Naive thymus-derived CD8-positive, alpha-beta T cell (primary cell): ENCODE data around the gene CD6. TPM values are rescaled to one million over a fixed set of nuclear protein-coding genes. Genes with fewer than 3 reads are reported as not detected.
A peak's percentile ranks its signal among the peaks of the same experiment; 100 is the strongest.

Experiments
- ATAC-seq, 2 donors: fragments of 150-1000 bp; cut with Tn5 transposase in 1 of 2; sonication (Bioruptor Pico), chemical (Tn5 transposase) in 1 of 2; 1 replicate in 1 of 2; 2 replicates in 1 of 2; pipeline ENCODE4 v1.10.0; 2021; ENCODE audit warnings: mild to moderate bottlenecking in 2 of 2, moderate library complexity in 2 of 2
- POLR2A ChIA-PET: fragments of 350-600 bp; sonication (Branson Sonifier 250); formaldehyde crosslinking; loops from one replicate; lab custom pipeline; 2021; ENCODE audit warnings: antibody characterized with exemption; lab: Charles Lee
- DNase-seq, 10 donors: peaks; one replicate each; pipeline versions ENCODE4 v3.0.0 to v3.0.0-alpha.2; 2020 to 2022
- H3K27ac Mint-ChIP-seq, 10 donors: one replicate each; pipeline ENCODE4 v1.8.0; 2020 to 2022; ENCODE audit warnings: mild to moderate bottlenecking in 10 of 10, mixed read lengths in 10 of 10, moderate library complexity in 4 of 10, inconsistent platforms in 1 of 10
- H3K27me3 Mint-ChIP-seq, 5 donors: one replicate each; pipeline ENCODE4 v1.8.0; 2021 to 2022; ENCODE audit warnings: mixed read lengths in 5 of 5
- H3K36me3 Mint-ChIP-seq, 3 donors: one replicate each; pipeline ENCODE4 v1.8.0; 2020 to 2022; ENCODE audit warnings: mixed read lengths in 3 of 3, mild to moderate bottlenecking in 2 of 3, inconsistent platforms in 1 of 3
- H3K4me1 Mint-ChIP-seq, 4 donors: one replicate each; pipeline ENCODE4 v1.8.0; 2021 to 2022; ENCODE audit warnings: mixed read lengths in 4 of 4
- H3K4me3 Mint-ChIP-seq, 10 donors: one replicate each; pipeline ENCODE4 v1.8.0; 2020 to 2022; ENCODE audit warnings: mild to moderate bottlenecking in 10 of 10, mixed read lengths in 10 of 10, moderate library complexity in 6 of 10, inconsistent platforms in 1 of 10
- H3K9me3 Mint-ChIP-seq, 9 donors: one replicate each; pipeline ENCODE4 v1.8.0; 2020 to 2022; ENCODE audit warnings: mixed read lengths in 9 of 9, mild to moderate bottlenecking in 3 of 9, inconsistent platforms in 1 of 9, moderate library complexity in 1 of 9
- polyA plus RNA-seq, 3 donors: library from polyadenylated mRNA; unstranded; fragments of 300-500 nt; fragmentation: Illumina TruSeq; gene quantifications; one replicate each; pipeline ENCODE4 v1.2.3, GENCODE V29; 2021
- total RNA-seq, 8 experiments: library from RNA in 2 of 8; stranded (reverse) in 2 of 8; gene quantifications; one replicate each; pipeline ENCODE4 v1.2.3 and lab custom pipeline; 2021 to 2026

The CD6 gene
- total and polyA plus RNA-seq, 5 experiments from 2014 or later = 150 to 405 (median 199) TPM

DNA sequence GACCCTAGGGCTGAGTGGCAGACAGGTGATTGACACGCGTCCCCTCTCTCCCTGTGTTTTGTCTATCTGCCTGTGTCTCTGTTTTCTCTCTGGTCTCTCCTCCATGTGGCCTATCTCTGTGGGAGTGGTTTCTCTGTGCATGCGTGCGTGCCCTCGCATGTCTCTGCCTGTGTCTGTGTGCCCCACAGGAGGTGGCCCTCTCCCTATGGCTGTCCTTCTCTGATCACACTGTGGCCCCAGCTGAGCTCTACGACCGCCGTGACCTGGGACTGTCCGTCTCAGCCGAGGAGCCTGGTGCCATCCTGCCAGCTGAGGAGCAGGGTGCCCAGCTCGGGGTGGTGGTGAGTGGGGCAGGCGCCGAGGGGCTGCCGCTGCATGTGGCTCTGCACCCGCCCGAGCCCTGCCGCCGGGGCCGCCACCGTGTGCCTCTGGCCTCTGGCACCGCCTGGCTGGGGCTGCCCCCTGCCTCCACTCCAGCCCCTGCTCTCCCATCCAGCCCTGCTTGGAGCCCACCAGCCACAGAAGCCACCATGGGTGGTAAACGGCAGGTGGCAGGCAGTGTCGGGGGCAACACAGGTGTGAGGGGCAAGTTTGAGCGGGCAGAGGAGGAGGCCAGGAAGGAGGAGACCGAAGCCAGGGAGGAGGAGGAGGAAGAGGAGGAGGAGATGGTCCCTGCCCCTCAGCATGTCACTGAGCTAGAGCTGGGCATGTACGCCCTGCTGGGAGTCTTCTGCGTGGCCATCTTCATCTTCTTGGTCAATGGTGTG, 35.6 kb upstream of the CD6 start:
- H3K27me3 Mint-ChIP-seq = no peaks in the 10 kb centered on the region
- H3K4me1 Mint-ChIP-seq = peaks cover 0 to 10% (median 1%) of the 10 kb centered on the region in 4 donors
- H3K4me3 Mint-ChIP-seq = no peak overlapping the region
- H3K36me3 Mint-ChIP-seq = peaks cover 0 to 8% (median 0%) of the 10 kb centered on the region in 3 donors
- H3K27ac Mint-ChIP-seq = peak overlapping the region in 2 of 10 donors; percentile 33 to 37
- no peaks in the 10 kb centered on the region for H3K9me3 Mint-ChIP-seq
- POLR2A ChIA-PET = interaction anchor here (1.1 kb wide), 1 partner anchor 9 kb away, joined by 3 read pairs; no protein-coding TSS in a partner anchor
- DNase-seq = no peak
- peak in 1 of 2 donors; percentile 23 for ATAC-seq

DNA sequence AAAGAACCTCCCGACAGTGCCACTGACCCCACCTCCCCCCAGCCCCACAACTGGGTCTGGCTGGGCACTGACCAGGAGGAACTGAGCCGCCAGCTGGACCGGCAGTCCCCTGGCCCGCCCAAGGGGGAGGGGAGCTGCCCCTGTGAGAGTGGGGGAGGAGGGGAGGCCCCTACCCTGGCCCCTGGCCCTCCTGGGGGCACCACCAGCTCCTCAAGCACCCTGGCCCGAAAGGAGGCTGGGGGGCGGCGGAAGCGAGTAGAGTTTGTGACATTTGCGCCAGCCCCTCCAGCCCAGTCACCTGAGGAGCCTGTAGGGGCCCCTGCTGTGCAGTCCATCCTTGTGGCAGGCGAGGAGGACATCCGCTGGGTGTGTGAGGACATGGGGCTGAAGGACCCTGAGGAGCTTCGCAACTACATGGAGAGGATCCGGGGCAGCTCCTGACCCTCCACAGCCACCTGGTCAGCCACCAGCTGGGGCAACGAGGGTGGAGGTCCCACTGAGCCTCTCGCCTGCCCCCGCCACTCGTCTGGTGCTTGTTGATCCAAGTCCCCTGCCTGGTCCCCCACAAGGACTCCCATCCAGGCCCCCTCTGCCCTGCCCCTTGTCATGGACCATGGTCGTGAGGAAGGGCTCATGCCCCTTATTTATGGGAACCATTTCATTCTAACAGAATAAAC, 34.9 kb upstream of the CD6 start:
- POLR2A ChIA-PET = interaction anchor here (0.6 kb wide), 2 partner anchors 13 to 18 kb away, joined by 3 read pairs; no protein-coding TSS in a partner anchor
- no peaks in the 10 kb centered on the region for H3K27me3 Mint-ChIP-seq
- no peaks in the 10 kb centered on the region for H3K9me3 Mint-ChIP-seq
- ATAC-seq (no peak), DNase-seq (no peak)
- peaks cover 0 to 16% (median 0%) of the 10 kb centered on the region in 3 donors for H3K36me3 Mint-ChIP-seq
- peaks cover 0 to 9% (median 1%) of the 10 kb centered on the region in 4 donors for H3K4me1 Mint-ChIP-seq
- no peak overlapping the region for H3K4me3 Mint-ChIP-seq
- peak overlapping the region in 1 of 10 donors; percentile 31 for H3K27ac Mint-ChIP-seq

DNA sequence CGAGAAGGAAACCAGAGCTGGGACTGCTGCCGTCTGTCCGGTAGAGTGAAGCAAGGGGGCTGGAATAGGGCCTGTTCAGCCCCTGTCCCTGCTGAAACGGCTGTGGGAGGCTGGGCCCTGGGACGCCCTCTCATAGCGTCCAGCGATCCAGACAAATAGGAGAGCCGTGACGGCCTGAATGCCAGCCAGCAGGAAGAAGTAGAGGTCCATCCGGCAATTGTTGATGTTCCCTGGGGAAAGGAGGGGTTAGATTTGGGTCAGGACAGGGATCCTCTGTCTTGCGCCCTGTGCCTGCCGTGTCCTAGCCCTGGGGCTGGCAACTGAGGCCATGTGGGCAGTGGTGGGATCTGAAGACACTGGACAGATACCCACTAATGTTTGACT, 34.3 kb upstream of the CD6 start:
- DNase-seq = no peak
- H3K4me3 Mint-ChIP-seq = no peak overlapping the region
- peaks cover 0 to 21% (median 0%) of the 10 kb centered on the region in 3 donors for H3K36me3 Mint-ChIP-seq
- peaks cover 0 to 8% (median 1%) of the 10 kb centered on the region in 4 donors for H3K4me1 Mint-ChIP-seq
- H3K27me3 Mint-ChIP-seq = no peaks in the 10 kb centered on the region
- peak overlapping the region in 3 of 10 donors; percentile 31 to 88 (median 43) for H3K27ac Mint-ChIP-seq
- POLR2A ChIA-PET = interaction anchor here (0.6 kb wide), 1 partner anchor 13 kb away, joined by 3 read pairs; no protein-coding TSS in a partner anchor
- ATAC-seq = no peak
- H3K9me3 Mint-ChIP-seq = no peaks in the 10 kb centered on the region

DNA sequence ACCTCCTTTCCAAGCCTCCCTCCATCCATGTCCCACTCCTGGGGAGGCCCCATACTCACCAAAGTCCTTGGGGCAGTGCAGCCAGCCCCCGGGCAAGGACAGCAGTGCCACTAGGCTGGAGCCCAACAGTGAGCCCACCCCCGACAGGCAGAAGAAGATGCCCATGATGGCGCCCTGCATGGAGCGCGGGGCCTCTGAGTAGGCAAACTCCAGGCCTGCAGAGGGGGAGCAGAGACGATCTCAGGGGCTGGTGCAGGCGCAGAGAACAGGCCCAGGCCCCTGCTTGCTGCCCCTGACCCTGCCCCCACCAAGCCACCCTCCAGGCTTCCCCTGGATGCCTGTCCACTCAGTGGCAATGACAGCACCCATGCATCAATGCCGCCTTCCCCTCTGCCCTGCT, 33.7 kb upstream of the CD6 start:
- Mint-ChIP-seq H3K36me3 (peaks cover 0 to 26% (median 2%) of the 10 kb centered on the region in 3 donors), H3K4me1 (peaks cover 0 to 4% (median 1%) of the 10 kb centered on the region in 4 donors), H3K27me3 (no peaks in the 10 kb centered on the region), H3K4me3 (no peak overlapping the region), H3K9me3 (no peaks in the 10 kb centered on the region), H3K27ac (peak overlapping the region in 1 of 10 donors; percentile 31)
- ATAC-seq = no peak
- no peak for DNase-seq
- POLR2A ChIA-PET = no interaction called here

DNA sequence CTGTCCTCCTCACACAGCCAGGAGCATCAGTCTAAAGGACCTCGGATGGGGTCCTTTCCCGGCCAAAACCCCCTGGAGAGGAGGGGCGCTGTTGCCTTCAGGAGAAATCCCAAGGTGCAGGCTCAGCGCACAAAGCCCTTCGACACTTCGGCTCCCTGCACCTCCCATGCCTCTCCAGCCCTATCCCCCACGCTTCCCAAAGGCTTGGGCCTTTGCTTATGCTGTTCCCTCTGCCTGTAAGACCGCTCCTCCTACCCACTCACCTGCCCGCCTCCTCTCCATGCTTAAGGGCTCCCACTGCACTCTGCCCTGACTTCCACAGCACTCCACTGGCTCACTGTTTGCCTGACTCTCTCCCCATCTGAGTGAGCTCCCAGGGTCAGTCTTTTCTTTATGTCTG, 33.0 kb upstream of the CD6 start:
- no peak for DNase-seq
- no peak for ATAC-seq
- Mint-ChIP-seq H3K36me3 (peaks cover 0 to 29% (median 2%) of the 10 kb centered on the region in 3 donors), H3K9me3 (no peaks in the 10 kb centered on the region), H3K4me1 (peaks cover 0 to 4% (median 1%) of the 10 kb centered on the region in 4 donors), H3K27ac (peak overlapping the region in 2 of 10 donors; percentile 31 to 38), H3K4me3 (no peak overlapping the region), H3K27me3 (no peaks in the 10 kb centered on the region)
- POLR2A ChIA-PET = no interaction called here

DNA sequence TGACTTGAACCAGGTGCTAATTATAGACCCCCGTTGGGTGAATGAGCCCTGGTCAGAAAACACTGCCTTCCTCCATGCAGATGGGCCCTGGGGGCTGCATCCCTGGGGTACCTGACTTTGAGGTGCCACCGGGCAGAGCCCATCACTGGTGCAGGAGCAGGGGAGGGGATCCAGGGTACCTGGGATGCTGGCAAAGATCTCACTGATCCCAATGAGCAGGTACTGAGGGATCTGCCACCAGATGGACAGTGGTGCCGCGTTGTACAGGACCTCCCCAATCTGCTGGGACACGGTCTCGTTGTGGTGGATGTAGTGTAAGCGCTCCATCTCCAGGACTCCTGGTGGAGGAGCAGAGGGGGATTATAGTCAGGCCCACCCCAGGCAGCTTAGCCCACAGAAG, 32.2 kb upstream of the CD6 start:
- POLR2A ChIA-PET = no interaction called here
- H3K9me3 Mint-ChIP-seq = no peaks in the 10 kb centered on the region
- no peak overlapping the region for H3K4me3 Mint-ChIP-seq
- H3K4me1 Mint-ChIP-seq = peaks cover 0 to 8% (median 3%) of the 10 kb centered on the region in 4 donors
- no peak overlapping the region for H3K27ac Mint-ChIP-seq
- H3K36me3 Mint-ChIP-seq = peaks cover 0 to 33% (median 2%) of the 10 kb centered on the region in 3 donors
- no peak for ATAC-seq
- H3K27me3 Mint-ChIP-seq = peaks cover 0 to 1% (median 0%) of the 10 kb centered on the region in 5 donors
- DNase-seq = no peak

DNA sequence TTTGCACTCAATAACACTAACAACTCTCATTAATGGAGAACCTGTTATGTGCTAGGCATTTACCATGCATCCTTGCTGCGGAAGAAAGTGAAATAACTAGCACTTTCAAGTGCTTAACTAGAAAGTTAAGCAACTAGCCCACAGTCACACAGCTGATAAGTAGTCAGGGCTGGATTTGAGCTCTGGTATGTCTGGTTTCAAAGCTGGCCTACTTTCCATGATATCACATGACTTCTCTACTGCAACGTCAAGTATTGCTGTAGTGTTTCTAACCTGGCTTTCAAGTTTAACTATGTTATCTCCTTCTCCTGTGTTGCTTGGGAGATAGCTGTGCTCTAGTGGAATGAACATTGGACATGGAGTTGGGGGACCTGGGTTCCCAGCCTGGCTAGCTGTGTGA, 31.6 kb upstream of the CD6 start:
- H3K36me3 Mint-ChIP-seq = peaks cover 0 to 36% (median 2%) of the 10 kb centered on the region in 3 donors
- no peak overlapping the region for H3K4me3 Mint-ChIP-seq
- POLR2A ChIA-PET = interaction anchor here (0.5 to 1.3 kb wide), 3 partner anchors 22 to 103 kb away, joined by 3 to 4 read pairs (median 4); no protein-coding TSS in a partner anchor
- ATAC-seq = no peak
- H3K9me3 Mint-ChIP-seq = no peaks in the 10 kb centered on the region
- H3K27me3 Mint-ChIP-seq = peaks cover 0 to 1% (median 0%) of the 10 kb centered on the region in 5 donors
- no peak for DNase-seq
- H3K4me1 Mint-ChIP-seq = peaks cover 0 to 9% (median 3%) of the 10 kb centered on the region in 4 donors
- H3K27ac Mint-ChIP-seq = peak overlapping the region in 3 of 10 donors; percentile 34 to 70 (median 67)

DNA sequence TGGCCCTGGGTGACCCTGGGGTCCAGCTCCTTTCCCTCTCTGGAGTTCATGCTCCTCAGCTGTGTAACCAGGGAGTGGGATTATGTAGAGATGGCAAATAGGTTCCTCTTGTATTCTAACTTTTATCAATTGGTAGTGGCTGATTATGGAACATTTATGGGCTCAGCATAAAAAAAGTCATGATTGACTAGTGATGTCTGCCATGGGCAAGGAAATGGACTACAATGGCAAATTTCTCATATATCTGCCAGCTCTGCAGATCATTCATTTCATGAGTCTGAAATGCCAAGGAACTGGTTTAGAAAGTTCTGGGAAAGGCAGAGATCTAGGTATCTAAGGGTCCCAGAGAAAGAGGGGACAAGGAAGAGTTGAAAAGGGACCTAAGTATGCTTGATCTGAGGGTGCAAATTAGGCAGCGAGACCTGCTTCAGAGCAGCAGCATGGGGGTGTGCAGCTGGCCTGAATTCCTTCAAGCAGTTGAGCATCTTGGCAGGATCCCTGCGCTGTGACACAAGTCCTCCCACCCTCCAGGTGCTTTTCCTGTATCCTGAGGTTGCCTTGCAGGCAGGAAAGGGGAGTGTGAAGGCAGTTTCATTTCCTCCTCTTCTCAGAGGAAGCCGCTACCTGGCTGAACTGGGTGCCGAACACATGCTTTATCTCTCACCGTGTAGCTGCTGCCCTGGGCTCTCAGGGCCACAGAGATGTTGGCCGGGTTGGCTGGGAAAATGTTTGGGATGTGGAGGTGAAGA, 29.9 kb upstream of the CD6 start:
- H3K27me3 Mint-ChIP-seq = peaks cover 0 to 1% (median 0%) of the 10 kb centered on the region in 5 donors
- H3K27ac Mint-ChIP-seq = peak overlapping the region in 2 of 10 donors; percentile 51 to 68
- H3K36me3 Mint-ChIP-seq = peaks cover 0 to 46% (median 12%) of the 10 kb centered on the region in 3 donors
- POLR2A ChIA-PET = interaction anchor here (0.6 kb wide), 1 partner anchor 253 kb away, joined by 4 read pairs; no protein-coding TSS in a partner anchor
- ATAC-seq = no peak
- no peak for DNase-seq
- peaks cover 0 to 16% (median 5%) of the 10 kb centered on the region in 4 donors for H3K4me1 Mint-ChIP-seq
- H3K9me3 Mint-ChIP-seq = no peaks in the 10 kb centered on the region
- H3K4me3 Mint-ChIP-seq = no peak overlapping the region

DNA sequence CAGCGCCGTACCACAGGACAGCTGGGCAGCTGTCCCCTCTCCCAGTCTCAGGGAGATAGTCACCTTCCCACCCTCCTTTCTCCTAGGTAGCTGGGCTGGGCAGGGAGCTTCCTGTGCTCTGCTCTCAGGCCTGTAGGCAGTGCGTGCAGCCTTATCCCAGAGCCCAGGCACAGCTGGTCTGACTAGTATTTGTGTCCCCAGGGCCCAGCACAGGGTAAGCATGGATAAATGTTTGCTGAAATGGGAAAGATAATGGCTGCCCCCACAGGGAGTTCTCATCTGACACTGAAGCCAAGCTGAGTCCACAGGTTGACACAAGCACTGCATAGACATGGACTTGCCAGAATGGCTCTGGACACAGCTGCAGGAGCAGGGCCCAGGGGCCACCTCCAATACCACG, 29.3 kb upstream of the CD6 start:
- H3K36me3 Mint-ChIP-seq = peaks cover 0 to 47% (median 12%) of the 10 kb centered on the region in 3 donors
- POLR2A ChIA-PET = interaction anchor here (0.6 kb wide), 1 partner anchor 252 kb away, joined by 4 read pairs; no protein-coding TSS in a partner anchor
- DNase-seq (no peak), ATAC-seq (no peak)
- H3K9me3 Mint-ChIP-seq = no peaks in the 10 kb centered on the region
- H3K4me3 Mint-ChIP-seq = no peak overlapping the region
- peaks cover 0 to 16% (median 5%) of the 10 kb centered on the region in 4 donors for H3K4me1 Mint-ChIP-seq
- H3K27ac Mint-ChIP-seq = peak overlapping the region in 3 of 10 donors; percentile 21 to 51 (median 40)
- peaks cover 0 to 1% (median 0%) of the 10 kb centered on the region in 5 donors for H3K27me3 Mint-ChIP-seq

DNA sequence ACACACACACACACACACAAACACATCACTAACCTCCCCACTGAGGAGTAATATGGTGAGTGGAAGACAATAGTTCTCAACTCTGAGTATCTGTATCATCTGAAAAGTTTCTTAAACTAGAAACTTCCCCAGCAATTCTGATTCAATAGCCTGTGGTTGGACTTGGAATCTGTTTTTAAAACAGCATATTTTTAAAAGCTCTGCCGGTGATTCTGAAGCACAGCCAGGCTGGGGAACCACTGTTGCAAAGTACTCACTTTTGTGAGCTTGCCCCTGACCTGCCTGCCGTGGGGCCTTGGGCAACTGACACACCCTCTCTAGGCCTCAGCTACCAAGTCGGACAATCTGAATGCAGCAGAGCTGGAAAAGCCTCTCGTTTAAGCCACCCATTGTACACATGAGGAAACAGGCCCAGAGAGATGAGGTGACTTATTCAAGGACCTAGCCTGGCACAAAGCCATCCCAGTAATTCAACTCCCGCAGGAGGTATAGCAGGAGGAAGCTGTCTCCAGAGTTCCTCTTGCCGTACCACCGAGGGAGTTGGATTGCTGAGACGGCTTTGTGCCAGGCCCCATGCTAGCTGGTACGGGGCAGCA, 28.4 kb upstream of the CD6 start:
- POLR2A ChIA-PET = no interaction called here
- no peak for ATAC-seq
- no peak for DNase-seq
- Mint-ChIP-seq H3K27me3 (peaks cover 0 to 1% (median 0%) of the 10 kb centered on the region in 5 donors), H3K27ac (peak overlapping the region in 1 of 10 donors; percentile 67), H3K9me3 (no peaks in the 10 kb centered on the region), H3K4me1 (peaks cover 0 to 17% (median 5%) of the 10 kb centered on the region in 4 donors), H3K36me3 (peaks cover 0 to 47% (median 12%) of the 10 kb centered on the region in 3 donors), H3K4me3 (no peak overlapping the region)

DNA sequence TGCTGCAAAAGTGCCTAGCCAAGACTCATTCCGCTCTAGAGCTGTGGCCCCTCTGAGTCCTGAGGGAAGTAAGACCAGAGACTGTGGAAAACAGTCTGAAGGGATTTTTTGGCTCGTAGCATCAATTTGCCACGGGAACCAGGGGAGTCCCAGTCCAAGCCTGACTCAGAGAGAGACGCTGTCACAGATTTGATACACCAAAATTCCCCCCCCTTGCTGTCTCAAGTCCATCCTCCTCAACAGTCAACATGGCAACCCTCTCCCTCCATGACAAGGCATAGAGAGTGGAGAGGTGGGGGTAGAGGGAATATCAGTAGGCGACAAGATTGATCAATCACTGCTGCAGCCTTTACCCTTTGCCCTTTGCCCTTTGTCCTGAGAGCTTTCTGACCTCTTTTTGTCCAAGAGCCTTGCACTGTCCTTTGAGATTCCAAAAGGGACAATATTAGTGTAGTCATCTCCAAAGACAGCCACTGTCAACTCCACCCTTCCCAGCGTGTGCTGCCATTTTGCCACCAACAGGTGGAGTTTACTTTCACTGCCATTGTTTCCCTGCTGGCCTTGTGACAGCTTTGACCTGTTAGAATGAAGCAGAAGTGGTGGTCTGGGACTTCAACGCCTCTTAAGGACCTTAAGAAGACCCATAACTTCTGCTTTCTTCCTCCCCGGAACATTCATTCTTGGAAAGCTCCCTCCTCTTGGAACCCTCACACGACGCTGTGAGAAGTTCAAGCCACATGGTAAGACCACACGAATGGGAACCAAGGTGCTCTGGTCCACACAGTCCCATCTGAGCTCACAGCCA, 26.8 kb upstream of the CD6 start:
- ATAC-seq (no peak), DNase-seq (no peak)
- POLR2A ChIA-PET = interaction anchor here (1.0 to 1.1 kb wide), 2 partner anchors 10 to 30 kb away, joined by 3 to 4 read pairs; no protein-coding TSS in a partner anchor
- peak overlapping the region in 1 of 10 donors; percentile 45 for H3K4me3 Mint-ChIP-seq
- H3K9me3 Mint-ChIP-seq = no peaks in the 10 kb centered on the region
- H3K36me3 Mint-ChIP-seq = peaks cover 0 to 43% (median 12%) of the 10 kb centered on the region in 3 donors
- peak overlapping the region in 2 of 10 donors; percentile 56 to 61 for H3K27ac Mint-ChIP-seq
- H3K27me3 Mint-ChIP-seq = peaks cover 0 to 1% (median 0%) of the 10 kb centered on the region in 5 donors
- H3K4me1 Mint-ChIP-seq = peaks cover 7 to 31% (median 12%) of the 10 kb centered on the region in 4 donors
